GM21737 (cell line): ENCODE measurements around the gene TMEM45A.

Experiments used
- ATAC-seq: cut with Tn5 transposase; IDR thresholded peaks from one replicate; pipeline ENCODE4 v1.9.1; 2021; ENCODE audit warnings: mild to moderate bottlenecking, moderate library complexity; ENCODE audit not compliant: unreplicated experiment

TMEM45A gene

GRCh38 chr3:100609963-100610362, 117.5 kb downstream of the TMEM45A start:
- ATAC-seq = no peak

GRCh38 chr3:100611221-100611620, 118.8 kb downstream of the TMEM45A start:
- ATAC-seq = no peak

- peak; percentile 67 for ATAC-seq
These were observed 121.4 kb downstream of the TMEM45A start for GRCh38 chr3:100613721-100614390.

GRCh38 chr3:100614941-100615340, 122.5 kb downstream of the TMEM45A start:
- no peak for ATAC-seq

GRCh38 chr3:100615684-100616083, 123.3 kb downstream of the TMEM45A start:
- no peak for ATAC-seq

- no peak for ATAC-seq
These were observed 128.8 kb downstream of the TMEM45A start for GRCh38 chr3:100621251-100621650.
